ENCODE data around the gene DOCK9. TPM values are rescaled to one million over a fixed set of nuclear protein-coding genes. Genes with fewer than 3 reads are reported as not detected.

The DOCK9 gene
- total and polyA plus RNA-seq, 9 of the 15 experiments (the other 6 are each of a cell fraction or from before 2014, with no cell fraction given), result 3.5 to 25.3 (median 16.7) TPM

GRCh38 chr13:98844021-98844420, 133.8 kb downstream of the DOCK9 start (continued):
- TF ChIP-seq MGA (IDR thresholded peaks at IDR 0.05), result no peak
- no peak for TF ChIP-seq ZNF583 (CRISPR knock-in tag; IDR thresholded peaks at IDR 0.05)
- no peak for TF ChIP-seq ZNF282 (CRISPR knock-in tag; IDR thresholded peaks at IDR 0.05)

All from K562 (cell line).